DND-41 (cell line): ENCODE data around the gene KRTAP10-12.

Experiments
- EZH2 ChIP-seq: IDR thresholded peaks from 3 replicates; pipeline ENCODE4 v1.6.1; 2012; ENCODE audit warnings: borderline replicate concordance, low read depth, mild to moderate bottlenecking, moderate library complexity, low read length, inconsistent platforms; ENCODE audit not compliant: severe bottlenecking
- TF ChIP-seq, protein P1 (sequence below): IDR thresholded peaks from 2 replicates; pipeline ENCODE4 v1.5.1; 2012; ENCODE audit warnings: borderline replicate concordance, low read length, moderate library complexity, mild to moderate bottlenecking; ENCODE audit not compliant: poor library complexity, severe bottlenecking; ENCODE audit errors: extremely low read depth

DNA sequence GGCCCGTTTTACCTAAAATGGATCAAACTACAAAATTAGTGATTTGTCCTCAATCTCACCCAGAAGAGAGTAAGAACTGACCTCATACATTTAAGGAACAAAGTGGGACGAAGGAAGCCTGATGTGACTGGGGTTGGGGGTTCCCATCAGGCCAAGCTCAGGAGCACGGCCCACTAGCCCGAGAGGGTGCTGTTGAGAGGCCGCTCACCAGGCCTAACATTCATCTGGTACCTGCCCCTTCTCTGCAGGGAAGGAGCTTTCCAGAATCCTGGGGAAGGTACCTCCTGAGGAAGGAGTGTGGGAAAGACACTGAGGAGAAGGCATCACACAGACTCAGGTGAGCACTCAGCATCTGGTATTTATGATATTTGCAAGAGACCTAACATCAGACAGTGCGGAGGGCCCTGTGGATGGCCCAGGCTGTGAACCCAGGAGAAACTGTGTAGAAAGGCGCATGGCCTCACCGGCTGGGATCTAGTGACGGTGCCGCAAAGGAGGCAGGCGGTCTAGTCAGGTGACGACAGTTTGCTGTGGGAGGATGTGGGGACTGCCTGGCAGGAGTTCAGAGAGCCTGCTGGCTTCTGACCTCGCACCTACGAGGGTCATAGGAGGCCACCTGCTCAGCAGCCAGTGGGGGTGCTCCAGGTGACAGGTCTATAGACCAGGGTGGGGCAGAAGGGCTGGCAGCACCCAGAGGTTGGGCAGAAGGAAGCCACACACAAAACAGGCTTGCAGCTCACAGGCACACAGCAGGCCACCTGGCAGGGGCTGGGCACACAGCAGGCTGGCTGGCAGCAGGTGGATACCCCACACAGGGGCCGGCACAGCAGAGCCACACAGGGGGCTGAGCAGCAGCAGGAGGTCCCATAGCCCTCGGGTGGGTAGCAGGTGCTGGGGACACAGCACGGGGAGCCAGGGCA lies 43.1 kb upstream of the KRTAP10-12 start:
- TF ChIP-seq, protein P1, sequence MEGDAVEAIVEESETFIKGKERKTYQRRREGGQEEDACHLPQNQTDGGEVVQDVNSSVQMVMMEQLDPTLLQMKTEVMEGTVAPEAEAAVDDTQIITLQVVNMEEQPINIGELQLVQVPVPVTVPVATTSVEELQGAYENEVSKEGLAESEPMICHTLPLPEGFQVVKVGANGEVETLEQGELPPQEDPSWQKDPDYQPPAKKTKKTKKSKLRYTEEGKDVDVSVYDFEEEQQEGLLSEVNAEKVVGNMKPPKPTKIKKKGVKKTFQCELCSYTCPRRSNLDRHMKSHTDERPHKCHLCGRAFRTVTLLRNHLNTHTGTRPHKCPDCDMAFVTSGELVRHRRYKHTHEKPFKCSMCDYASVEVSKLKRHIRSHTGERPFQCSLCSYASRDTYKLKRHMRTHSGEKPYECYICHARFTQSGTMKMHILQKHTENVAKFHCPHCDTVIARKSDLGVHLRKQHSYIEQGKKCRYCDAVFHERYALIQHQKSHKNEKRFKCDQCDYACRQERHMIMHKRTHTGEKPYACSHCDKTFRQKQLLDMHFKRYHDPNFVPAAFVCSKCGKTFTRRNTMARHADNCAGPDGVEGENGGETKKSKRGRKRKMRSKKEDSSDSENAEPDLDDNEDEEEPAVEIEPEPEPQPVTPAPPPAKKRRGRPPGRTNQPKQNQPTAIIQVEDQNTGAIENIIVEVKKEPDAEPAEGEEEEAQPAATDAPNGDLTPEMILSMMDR = no peak
- TF ChIP-seq EZH2 = no peak
